Effector CD4-positive, alpha-beta T cell (primary cell): ENCODE data around the gene LGALS9.
"Not testable (repeated sequence)": the region's sequence is repeated elsewhere in the genome, so short reads cannot be mapped to it uniquely, and the experiment has no call there.

Experiments used
- DNase-seq: peaks from one replicate; pipeline ENCODE4 v3.0.0-alpha.2; 2020

The LGALS9 gene

GRCh38 chr17:27603880-27604794 is 26.9 kb upstream of the LGALS9 start:
- no peak for DNase-seq

GRCh38 chr17:27605409-27605808 is 25.6 kb upstream of the LGALS9 start:
- DNase-seq, result no peak

DNA sequence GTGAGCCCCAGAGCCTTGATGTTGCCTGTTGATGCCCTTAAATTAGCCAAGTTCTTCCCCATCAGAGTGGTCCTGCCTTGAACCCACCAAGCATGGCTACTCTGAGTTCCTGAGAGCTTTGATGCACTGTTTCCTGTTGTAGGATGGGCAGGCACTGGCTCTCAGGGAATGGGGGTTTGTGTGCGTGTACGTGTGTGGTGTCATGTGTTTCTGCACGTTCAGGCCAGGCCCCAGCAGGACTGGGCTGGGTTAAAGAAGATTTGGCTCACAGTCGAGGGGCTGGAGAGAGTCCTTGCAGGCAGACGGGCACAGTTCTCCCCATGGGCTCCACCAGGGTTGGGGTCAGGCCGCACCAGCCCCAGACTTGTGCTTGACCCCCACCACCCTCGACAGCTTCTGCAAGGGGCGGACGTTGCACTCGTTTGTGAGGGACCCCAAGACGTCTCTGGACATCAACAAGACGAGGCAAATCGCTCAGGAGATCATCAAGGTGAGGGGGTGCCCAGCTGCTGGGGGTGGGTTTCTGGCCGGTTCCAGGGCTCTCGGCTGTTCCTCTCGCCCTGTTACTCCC is 23.4 kb upstream of the LGALS9 start:
- DNase-seq, result no peak

DNA sequence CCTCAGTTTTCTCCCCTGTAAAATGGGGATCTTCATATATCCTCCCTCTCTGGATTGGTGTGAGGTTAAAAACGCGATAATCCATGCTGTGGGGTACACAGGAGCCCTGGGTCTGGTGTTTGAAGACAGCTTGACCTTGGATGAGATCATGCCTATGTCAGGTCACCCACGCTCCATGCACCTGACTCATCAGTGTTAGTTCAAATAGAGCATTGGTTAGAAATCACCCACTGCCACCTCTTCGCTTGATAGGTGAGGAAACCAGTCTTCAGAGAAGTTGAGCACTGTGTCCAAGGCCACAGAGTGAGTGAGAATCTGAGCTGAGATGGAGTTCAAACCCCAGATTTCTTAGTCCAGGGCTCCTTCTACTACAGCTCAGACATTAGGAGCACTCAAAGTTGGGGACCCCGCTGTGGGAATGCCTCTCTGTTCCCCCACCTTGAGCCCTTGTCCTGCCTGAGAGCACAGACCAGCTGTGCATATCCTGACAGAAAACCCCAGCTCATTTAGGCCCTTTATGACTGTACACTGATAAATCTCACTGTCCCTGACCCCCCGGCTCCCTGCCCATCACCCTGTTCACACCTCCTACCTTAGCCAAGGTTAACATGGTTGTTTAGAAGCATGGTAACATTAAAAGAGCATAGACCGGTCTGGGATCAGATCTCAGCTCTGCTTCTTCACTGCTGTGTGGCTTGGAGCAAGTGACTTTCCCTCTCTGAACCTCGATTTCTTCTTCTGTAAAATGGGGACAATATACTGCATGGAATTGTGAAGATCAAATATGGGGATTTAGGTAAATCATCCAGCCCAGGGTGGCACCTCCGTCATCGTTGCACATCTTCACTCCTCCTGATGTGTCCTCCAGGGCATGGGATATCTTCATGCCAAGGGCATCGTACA is 22.4 kb upstream of the LGALS9 start:
- no peak for DNase-seq

- no peak for DNase-seq
Observed at GRCh38 chr17:27609611-27610303, 21.2 kb upstream of the LGALS9 start.

DNA sequence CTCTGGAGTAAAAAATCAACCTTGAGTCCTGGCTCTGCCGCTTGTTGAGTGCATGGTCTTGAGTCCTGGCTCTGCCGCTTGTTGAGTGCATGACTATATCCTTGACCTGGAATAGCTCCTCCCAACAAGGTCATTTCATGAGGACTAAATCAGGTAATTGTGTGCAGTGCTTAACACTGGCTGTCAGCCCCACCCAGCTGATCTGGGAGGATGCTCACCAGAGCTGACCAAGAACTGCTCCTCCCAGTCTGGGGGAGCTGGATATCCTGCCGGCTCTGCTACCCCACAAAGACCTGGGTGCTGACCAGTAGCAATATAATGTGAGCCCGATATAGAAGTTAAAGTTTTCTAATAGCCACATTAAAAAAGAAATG is 20.7 kb upstream of the LGALS9 start:
- DNase-seq, result no peak

DNA sequence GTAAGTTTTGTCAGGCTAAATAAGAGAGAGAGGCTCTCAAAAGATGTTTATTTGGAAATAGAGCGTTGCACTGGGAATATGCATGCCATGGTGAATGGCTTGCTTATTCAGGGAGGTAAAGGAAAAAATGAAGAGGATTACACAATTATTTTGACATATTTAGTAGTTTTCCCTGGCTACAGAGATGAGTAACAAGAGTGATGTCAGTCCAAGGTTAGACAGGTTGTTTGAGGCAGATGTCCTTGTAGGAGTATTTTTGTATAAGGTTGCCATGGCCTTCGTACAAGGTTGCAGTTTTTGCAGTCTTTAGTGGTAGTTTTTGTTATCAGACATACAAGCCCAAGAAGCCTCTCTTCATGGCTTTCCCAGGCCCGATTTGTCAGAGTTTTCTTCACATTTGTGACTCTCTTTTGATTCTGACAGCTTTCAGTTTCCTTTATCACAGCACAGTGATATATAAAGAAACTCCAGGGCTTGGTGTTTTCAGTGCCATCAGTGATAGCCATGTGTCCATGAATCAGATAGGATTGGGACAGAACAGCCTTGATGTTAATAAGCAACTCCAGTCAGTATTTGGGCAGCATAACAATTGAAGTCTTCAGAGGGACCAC is 18.7 kb upstream of the LGALS9 start:
- DNase-seq, result no peak

GRCh38 chr17:27613433-27613832 is 17.6 kb upstream of the LGALS9 start:
- no peak for DNase-seq

DNA sequence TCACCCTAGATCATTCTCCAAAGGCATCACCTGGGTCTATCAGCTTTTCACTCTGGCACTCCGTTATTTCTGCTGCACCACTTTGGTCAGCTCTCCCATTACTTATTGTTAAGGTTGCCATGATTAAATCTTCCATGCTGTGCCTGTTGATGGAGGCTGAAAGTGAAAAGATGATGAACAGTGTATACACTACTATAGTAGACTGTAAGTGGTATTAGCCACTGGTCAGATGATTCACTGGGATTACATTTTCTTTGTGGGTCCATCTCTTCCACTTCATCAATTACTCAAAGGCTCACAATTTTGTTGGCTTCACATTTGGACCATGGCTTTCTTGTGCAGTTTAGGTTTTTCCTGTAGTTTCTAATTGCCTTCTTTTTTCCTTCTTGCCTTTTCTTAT is 15.9 kb upstream of the LGALS9 start:
- no peak for DNase-seq

GRCh38 chr17:27616414-27616813 is 14.6 kb upstream of the LGALS9 start:
- DNase-seq, result no peak

DNA sequence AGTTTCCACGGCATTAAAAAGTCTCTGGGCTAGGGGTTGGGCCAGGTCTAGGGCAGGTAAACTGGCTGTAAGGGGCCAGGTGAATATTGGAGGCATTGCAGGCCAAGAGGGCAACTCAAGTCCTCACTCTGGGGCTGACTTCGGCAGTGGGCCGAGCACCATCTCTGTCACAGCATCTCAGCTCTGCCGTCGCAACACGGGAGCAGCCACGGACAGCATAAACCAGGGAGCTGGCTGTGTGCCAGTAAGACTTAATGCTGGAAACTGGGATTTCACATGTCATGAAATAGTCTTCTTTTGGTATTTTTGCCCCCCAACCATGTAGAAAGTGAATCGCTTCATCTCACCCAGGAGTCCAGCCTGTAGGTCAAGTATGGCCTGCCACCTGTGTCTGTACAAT is 12.6 kb upstream of the LGALS9 start:
- no peak for DNase-seq

DNA sequence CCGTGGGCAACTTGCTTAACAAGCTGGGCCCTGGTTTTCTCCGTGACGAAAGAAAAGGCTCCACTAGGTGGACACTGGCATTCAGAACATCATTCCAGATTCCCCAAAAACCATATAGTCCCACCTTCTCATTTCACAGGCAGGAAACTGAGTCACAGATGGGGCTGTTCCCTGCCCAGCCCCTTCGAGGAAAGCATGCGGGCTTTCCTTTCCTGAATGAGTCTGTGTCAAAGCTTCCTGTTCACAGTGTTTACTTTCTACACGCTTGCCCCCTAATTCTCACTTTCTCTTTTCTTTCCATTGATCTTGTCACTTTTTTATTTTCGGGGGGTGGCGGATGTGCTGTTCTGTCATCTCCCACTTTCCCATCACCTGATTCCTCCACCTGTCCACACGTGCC is 10.3 kb upstream of the LGALS9 start:
- no peak for DNase-seq

- no peak for DNase-seq
Observed at GRCh38 chr17:27621536-27621935, 9.5 kb upstream of the LGALS9 start.

DNA sequence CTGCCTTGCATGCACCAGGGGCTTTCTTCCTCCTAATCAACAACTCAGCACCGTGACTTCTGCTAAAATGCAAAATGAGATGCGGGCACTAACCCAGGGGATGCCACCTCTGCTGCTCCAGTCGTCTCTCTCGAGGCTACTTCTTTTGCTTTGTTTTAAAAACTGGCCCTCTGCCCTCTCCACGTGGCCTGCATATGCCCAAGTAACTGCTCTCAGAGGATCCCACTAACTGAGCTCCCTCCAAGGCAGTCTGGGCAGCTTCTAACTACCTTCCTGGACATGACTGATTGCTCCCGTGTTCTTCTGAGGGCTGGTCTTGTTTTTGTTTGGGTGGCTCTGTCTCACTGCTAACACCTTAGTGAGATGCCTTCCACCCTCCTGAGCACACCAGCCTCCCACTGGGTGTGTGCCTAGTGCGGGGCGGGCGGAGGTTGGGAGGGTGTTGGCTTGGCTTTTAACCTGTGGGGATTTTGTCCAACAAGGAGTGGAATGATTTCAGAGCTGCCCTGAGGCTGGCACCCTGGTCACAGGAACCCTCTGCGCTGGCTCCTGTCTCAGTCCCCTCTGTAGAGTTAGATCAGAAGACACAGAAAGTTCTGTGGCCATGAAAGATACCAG is 8.9 kb upstream of the LGALS9 start:
- DNase-seq, result no peak

- DNase-seq, result no peak
Observed at GRCh38 chr17:27622986-27623385, 8.0 kb upstream of the LGALS9 start.

DNA sequence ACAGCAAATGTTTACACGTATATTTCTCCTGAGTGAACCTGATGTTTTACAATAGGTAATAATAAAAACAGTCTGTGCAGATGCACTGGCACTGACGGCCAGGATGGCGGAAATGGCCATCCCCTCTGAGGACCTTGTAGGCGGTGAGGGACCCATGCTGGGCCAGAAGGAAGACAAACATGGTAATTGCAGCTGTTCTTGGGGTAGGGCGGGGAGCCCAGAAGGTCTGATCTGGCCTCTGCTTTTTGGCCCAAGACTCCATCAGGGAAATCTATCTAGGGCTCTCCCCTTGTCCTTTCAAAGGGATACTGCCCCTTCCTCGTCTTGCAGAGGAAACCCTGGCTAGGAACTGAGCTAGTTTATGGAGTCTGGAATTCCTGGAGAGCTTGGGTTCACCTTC is 7.4 kb upstream of the LGALS9 start:
- no peak for DNase-seq

DNA sequence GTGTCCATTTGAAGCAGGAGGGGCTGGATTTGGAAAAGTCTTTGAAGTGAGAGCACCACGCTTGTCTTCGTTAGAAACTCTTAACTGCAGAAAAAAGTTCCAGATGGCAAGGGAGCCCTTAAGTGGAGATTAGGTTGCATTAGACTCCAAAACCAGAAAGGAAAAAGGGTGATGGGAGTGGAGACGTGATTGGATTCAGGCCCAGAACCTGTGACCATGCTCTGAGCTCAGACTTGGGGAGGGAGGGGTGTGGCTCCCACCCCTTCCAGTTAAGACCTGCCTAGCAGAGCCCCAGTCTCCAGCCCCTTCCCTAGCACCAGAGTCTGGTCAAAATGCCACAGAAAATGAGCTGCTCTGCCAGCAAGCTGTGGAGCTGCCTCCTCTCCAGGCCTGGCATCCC is 6.4 kb upstream of the LGALS9 start:
- no peak for DNase-seq

DNA sequence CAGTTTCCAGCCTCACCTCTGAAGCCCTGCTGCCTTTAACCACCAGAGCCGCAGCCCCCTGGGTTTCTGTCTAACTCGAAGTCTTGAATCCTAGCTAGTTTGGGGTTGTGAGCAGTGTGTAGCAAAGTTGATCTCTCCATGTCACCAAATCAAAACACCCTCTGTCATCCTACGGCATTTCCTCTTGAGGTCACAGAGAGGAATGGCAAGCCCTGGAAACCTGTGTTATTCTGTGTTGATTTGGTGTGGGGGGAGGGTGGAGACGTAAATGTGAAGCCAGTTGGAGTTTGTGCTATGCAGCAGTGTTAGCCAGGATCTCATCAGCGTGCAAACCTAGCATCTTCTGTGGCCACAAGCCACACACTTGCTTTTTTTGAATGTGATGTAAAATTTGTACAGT is 5.1 kb upstream of the LGALS9 start:
- DNase-seq, result no peak

GRCh38 chr17:27627514-27627913 is 3.5 kb upstream of the LGALS9 start:
- DNase-seq, result no peak

- no peak for DNase-seq
Observed at GRCh38 chr17:27628376-27628775, 2.6 kb upstream of the LGALS9 start.

DNA sequence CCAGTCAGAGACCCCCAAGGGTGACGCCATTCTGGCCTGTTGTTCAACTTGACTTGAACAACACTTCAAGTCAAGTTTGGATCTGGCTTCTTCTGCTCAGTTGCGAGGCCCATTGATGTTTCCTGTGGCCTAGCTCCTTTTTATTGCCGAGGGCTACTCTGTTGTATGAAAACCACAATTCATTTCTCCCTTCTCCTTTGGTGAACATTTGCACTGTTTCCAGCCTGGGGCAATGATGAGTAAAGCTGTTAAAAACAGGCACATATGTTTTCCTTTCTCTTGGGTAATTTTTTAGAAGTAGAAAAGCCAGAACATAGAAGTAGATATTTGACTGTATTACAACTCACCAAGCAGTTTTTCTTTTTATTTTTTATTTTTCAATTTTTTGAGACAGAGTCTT is 1.7 kb upstream of the LGALS9 start:
- not testable (repeated sequence) for DNase-seq

DNA sequence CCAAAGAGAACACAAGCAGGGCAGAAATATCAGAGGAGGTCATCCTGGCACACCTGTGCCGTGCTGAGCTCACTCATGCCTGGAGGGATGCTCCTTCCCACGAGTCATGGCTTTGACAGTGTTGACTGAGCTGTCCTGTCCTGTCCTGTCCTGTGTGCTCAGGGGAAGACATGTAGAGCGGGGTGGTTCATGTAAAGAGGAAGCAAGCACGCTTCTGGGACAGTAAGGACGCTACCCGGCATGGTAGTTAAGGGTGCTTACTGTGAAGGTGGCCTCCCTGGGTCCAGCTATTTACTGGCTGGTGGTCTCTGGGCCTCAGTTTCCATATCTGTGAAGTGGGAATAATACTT is 398 bp downstream of the LGALS9 start:
- no peak for DNase-seq
